B cell (primary cell): Measurements from ENCODE around the gene CERS1.

ENCODE experiments used
- CTCF ChIP-seq: fragments of 200-600 bp; IDR thresholded peaks from one replicate; pipeline ENCODE4 v1.8.0; 2022; ENCODE audit warnings: antibody characterized with exemption, mild to moderate bottlenecking
- EZH2 ChIP-seq: IDR thresholded peaks from 2 replicates; pipeline ENCODE4 v1.6.1; 2012; ENCODE audit warnings: borderline replicate concordance, low read depth, mild to moderate bottlenecking, moderate library complexity, low read length; ENCODE audit not compliant: insufficient read depth, poor library complexity, severe bottlenecking

GRCh38 chr19:18857223-18857622 is 38.7 kb downstream of the CERS1 start:
- TF ChIP-seq CTCF = no peak
- no peak for TF ChIP-seq EZH2
